HL-60 (cell line): ENCODE data around the gene VWC2.

Experiments used
- DNase-seq, 2 experiments: peaks; one replicate each; pipeline ENCODE4 v3.0.0-alpha.2; 2010 to 2020; ENCODE audit warnings: low read depth in 1 of 2, low spot score in 1 of 2
- H3K27ac ChIP-seq: fragments of 250-450 bp; sonication (Bioruptor Pico); replicated peaks from 2 replicates; pipeline ENCODE4 v1.5.1; 2020; ENCODE audit warnings: mild to moderate bottlenecking, moderate library complexity
- H3K27me3 ChIP-seq: fragments of 250-450 bp; sonication (Bioruptor Pico); 2 replicates; pipeline ENCODE4 v1.5.1; 2021; ENCODE audit warnings: mild to moderate bottlenecking, moderate library complexity; ENCODE audit not compliant: insufficient read depth, poor library complexity, severe bottlenecking
- H3K4me3 ChIP-seq: replicated peaks from 2 replicates; pipeline ENCODE4 v1.5.1; 2011; ENCODE audit warnings: mild to moderate bottlenecking, control low read depth, low read length; ENCODE audit not compliant: insufficient read depth
- GABPA ChIP-seq: IDR thresholded peaks from 2 replicates; pipeline ENCODE4 v1.6.1; 2012; ENCODE audit warnings: low read depth
- POLR2AphosphoS5 ChIP-seq: IDR thresholded peaks from 2 replicates; pipeline ENCODE4 v1.6.1; 2012; ENCODE audit warnings: low read depth
- SPI1 ChIP-seq: IDR thresholded peaks from 2 replicates; pipeline ENCODE4 v1.6.1; 2012; ENCODE audit warnings: low read depth, mild to moderate bottlenecking, borderline replicate concordance
- TF ChIP-seq, protein P1 (sequence below): IDR thresholded peaks from 2 replicates; pipeline ENCODE4 v1.6.1; 2012; ENCODE audit warnings: low read depth; ENCODE audit not compliant: insufficient replicate concordance
- TF ChIP-seq, protein P2 (sequence below): IDR thresholded peaks from one replicate; pipeline ENCODE4 v1.5.1; 2011; ENCODE audit warnings: low read length, control low read depth, inconsistent platforms; ENCODE audit not compliant: insufficient read depth

Gene VWC2

DNA sequence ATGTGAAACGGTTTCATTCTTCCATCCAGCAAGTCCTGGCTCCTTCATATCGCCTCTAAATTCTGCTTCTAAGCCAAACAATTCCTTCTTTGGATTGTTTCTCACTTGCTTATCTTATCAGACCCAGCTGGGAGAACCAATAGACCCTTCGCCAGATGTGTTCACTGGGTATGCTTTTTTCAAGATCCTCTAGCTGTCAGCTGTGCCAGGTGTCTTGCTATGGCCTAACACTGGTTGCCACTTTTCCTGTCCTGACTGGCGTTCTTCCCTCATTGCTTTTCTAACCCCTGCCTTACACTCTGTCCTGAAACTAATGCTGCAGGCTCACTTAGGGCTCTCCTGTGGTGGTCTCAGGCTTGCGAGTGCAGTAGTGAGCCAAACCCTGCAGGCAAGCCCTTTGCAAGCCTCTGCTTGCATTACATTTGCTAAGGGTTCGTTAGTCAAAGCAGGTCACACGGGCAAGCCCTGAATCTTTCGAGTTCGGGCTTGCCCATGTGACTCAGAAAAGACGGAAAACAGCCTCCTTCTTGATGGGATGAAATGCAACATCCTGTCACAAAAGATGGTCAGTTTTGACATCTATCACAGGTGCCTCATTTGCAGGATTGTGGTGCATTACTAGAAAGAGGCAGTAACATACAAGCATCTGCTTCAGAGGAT, 92.8 kb downstream of the VWC2 start:
- TF ChIP-seq SPI1 (no peak), POLR2AphosphoS5 (no peak), GABPA (no peak)
- TF ChIP-seq, protein P1, sequence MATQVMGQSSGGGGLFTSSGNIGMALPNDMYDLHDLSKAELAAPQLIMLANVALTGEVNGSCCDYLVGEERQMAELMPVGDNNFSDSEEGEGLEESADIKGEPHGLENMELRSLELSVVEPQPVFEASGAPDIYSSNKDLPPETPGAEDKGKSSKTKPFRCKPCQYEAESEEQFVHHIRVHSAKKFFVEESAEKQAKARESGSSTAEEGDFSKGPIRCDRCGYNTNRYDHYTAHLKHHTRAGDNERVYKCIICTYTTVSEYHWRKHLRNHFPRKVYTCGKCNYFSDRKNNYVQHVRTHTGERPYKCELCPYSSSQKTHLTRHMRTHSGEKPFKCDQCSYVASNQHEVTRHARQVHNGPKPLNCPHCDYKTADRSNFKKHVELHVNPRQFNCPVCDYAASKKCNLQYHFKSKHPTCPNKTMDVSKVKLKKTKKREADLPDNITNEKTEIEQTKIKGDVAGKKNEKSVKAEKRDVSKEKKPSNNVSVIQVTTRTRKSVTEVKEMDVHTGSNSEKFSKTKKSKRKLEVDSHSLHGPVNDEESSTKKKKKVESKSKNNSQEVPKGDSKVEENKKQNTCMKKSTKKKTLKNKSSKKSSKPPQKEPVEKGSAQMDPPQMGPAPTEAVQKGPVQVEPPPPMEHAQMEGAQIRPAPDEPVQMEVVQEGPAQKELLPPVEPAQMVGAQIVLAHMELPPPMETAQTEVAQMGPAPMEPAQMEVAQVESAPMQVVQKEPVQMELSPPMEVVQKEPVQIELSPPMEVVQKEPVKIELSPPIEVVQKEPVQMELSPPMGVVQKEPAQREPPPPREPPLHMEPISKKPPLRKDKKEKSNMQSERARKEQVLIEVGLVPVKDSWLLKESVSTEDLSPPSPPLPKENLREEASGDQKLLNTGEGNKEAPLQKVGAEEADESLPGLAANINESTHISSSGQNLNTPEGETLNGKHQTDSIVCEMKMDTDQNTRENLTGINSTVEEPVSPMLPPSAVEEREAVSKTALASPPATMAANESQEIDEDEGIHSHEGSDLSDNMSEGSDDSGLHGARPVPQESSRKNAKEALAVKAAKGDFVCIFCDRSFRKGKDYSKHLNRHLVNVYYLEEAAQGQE = no peak
- TF ChIP-seq, protein P2, sequence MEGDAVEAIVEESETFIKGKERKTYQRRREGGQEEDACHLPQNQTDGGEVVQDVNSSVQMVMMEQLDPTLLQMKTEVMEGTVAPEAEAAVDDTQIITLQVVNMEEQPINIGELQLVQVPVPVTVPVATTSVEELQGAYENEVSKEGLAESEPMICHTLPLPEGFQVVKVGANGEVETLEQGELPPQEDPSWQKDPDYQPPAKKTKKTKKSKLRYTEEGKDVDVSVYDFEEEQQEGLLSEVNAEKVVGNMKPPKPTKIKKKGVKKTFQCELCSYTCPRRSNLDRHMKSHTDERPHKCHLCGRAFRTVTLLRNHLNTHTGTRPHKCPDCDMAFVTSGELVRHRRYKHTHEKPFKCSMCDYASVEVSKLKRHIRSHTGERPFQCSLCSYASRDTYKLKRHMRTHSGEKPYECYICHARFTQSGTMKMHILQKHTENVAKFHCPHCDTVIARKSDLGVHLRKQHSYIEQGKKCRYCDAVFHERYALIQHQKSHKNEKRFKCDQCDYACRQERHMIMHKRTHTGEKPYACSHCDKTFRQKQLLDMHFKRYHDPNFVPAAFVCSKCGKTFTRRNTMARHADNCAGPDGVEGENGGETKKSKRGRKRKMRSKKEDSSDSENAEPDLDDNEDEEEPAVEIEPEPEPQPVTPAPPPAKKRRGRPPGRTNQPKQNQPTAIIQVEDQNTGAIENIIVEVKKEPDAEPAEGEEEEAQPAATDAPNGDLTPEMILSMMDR = no peak
- no peak for DNase-seq
- no peak overlapping the region for H3K4me3 ChIP-seq
- no peak overlapping the region for H3K27ac ChIP-seq
- no peaks in the 10 kb centered on the region for H3K27me3 ChIP-seq

DNA sequence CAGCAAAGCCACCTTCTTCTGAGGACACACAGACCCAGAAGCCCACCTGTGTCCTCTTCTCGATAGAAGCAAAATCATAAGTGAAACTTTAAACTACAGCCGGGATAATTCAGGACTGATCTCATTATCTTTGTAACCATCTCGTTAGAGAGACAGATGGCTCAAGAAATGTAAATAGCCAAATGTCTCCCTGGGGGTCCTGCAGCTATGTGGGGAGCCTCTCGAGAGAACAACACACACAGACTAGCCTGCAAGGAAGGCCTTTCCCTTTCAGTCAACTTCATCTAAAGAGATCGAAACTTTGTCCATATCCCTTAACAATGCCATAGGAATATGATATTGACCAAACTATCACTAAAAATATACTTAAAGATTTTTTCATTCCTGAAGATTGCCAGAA, 93.5 kb downstream of the VWC2 start:
- TF ChIP-seq GABPA = no peak
- TF ChIP-seq, protein P1 = no peak
- TF ChIP-seq SPI1 = no peak
- TF ChIP-seq POLR2AphosphoS5 = no peak
- TF ChIP-seq, protein P2 = no peak
- no peak overlapping the region for H3K27ac ChIP-seq
- H3K4me3 ChIP-seq = no peak overlapping the region
- H3K27me3 ChIP-seq = no peaks in the 10 kb centered on the region
- DNase-seq = no peak

DNA sequence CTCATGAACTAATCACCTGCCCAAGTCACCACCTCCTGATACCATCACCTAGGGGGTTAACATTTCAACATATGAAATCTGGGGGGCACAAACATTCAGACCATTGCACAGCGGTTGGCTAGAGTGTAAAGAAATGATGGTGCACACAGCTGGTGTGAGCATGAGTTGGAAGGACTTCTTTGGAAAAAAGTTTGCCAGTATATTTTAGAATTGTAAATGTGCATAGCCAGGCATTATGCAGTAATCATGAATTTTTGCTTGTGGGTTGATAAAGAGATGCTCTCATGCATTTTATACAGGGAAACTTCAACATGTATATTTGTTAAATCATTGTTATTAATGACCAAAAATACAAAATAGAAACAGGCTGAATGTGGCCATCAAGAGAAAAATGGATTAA, 100.0 kb downstream of the VWC2 start:
- TF ChIP-seq POLR2AphosphoS5 (no peak), GABPA (no peak), SPI1 (no peak)
- TF ChIP-seq, protein P1 = no peak
- TF ChIP-seq, protein P2 = no peak
- DNase-seq = no peak
- H3K27ac ChIP-seq = no peak overlapping the region
- H3K4me3 ChIP-seq = no peak overlapping the region
- no peaks in the 10 kb centered on the region for H3K27me3 ChIP-seq
